Stimulated activated CD4-positive, alpha-beta T cell treated with anti-CD3 and anti-CD28 coated beads, Interleukin-2, amount 100 ng/mL, for 48 hours (primary cell): ENCODE results near the gene IBA57.
"Not testable (repeated sequence)": the region's sequence is repeated elsewhere in the genome, so short reads cannot be mapped to it uniquely, and the experiment has no call there.

Source experiments
- DNase-seq, 2 donors: peaks; one replicate each; pipeline ENCODE4 v3.0.0-alpha.2; 2020

The IBA57 gene

DNA sequence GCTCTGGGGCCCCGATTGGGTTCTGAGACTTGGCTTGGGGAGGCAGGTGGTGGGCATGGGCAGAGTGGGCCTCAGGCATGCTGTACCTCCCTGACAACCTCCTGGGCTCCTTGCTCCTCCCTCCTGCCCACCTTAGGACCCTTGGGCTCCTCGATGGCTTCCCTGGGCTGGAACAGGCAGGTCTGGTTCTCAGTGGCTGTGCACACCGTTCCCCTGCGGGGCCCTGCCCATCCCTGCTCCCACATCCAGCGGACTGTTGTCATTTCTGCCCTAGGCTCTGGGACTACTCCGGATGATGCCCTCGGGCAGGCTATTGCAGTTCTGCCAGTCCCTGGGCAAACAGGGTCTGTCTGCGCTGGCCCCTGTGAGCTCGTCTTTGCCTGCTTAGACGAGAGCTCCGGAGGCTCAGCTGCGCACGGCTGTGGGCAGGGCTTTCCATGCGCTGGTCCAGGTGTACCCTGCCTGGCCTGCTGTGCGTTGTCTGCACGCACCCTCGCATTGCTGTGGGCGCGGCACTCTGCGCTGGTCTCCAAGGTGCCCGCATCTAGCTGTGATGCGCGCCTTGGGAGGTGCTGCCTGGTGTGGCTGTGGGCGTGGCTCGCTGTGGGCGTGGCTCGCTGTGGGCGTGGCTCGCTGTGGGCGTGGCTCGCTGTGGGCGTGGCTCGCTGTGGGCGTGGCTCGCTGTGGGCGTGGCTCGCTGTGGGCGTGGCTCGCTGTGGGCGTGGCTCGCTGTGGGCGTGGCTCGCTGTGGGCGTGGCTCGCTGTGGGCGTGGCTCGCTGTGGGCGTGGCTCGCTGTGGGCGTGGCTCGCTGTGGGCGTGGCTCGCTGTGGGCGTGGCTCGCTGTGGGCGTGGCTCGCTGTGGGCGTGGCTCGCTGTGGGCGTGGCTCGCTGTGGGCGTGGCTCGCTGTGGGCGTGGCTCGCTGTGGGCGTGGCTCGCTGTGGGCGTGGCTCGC, 8.2 kb downstream of the IBA57 start:
- not testable (repeated sequence) for DNase-seq

DNA sequence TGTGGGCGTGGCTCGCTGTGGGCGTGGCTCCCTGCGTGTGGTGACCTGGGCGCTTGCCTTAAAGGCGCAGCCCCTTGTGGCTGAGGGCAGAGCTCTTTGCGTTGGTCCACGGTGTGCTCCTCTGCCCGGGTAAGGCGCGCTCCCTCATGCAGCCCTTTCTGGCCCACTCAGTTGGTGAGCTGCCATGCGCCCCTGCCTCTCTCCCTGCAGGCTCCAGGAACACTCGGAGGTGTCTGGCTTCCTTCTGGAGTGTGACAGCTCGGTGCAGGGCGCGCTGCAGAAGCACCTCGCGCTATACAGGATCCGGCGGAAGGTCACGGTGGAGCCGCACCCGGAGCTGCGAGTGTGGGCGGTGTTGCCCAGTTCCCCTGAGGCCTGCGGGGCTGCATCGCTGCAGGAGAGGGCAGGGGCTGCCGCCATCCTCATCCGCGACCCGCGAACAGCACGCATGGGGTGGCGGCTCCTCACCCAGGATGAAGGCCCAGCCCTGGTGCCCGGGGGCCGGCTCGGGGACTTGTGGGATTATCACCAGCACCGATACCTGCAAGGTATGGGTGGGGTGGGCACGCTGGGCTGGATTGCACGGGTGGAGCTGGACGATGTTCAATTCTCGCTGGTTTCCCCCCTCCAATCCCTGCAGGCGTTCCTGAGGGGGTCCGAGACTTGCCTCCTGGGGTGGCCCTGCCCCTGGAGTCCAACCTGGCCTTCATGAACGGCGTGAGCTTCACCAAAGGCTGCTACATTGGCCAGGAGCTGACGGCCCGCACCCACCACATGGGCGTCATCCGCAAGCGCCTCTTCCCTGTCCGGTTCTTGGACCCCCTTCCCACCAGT, 9.1 kb downstream of the IBA57 start:
- no peak for DNase-seq

DNA sequence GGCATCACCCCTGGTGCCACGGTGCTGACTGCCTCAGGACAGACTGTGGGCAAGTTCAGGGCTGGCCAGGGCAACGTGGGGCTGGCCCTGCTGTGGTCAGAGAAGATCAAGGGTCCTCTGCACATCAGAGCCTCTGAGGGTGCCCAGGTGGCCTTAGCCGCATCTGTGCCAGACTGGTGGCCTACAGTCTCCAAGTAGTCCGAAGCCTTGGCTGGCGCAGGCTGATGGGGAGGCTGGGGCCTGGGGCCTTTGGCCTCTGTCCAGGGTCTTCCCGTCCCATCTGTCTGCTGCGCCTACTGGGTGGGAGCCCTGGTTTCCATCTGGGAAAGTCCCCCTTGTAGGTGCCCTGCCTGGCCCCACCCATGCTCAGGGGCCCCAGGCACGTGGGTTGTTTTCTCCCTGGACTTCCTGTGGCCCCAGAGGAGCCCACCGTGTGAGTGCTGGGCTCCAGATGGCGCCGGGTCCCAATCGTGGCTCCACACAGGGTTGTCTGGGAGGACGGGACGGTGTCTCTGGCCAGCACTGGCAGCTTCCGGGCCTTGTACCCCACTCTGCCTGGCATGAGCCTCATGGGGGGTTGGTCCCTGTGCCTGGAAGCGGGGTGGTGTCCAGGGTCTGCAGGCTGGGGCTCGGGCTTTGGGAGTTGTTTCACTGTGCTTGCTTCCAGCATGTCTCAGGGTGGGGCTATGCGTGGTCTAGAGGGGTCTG, 9.9 kb downstream of the IBA57 start:
- no peak for DNase-seq

DNA sequence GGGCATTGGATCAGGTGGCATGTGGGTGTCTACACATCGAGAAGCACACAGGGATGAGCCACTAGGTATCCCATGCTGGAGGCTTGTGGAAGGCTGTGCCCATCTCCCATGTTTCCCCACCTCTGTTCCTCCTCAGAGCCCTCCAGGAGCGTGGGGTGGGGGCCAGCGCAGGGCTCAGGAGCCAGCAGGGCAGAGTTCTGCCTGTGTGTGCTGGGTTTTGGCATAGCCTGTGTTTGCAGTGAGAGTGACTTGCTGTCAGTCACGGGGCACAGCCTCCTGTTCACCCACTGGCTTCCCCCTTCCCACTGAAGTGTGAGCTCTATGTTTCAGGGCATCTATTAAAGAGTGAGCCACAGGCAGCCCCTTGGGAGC, 10.4 kb downstream of the IBA57 start:
- DNase-seq = no peak

DNA sequence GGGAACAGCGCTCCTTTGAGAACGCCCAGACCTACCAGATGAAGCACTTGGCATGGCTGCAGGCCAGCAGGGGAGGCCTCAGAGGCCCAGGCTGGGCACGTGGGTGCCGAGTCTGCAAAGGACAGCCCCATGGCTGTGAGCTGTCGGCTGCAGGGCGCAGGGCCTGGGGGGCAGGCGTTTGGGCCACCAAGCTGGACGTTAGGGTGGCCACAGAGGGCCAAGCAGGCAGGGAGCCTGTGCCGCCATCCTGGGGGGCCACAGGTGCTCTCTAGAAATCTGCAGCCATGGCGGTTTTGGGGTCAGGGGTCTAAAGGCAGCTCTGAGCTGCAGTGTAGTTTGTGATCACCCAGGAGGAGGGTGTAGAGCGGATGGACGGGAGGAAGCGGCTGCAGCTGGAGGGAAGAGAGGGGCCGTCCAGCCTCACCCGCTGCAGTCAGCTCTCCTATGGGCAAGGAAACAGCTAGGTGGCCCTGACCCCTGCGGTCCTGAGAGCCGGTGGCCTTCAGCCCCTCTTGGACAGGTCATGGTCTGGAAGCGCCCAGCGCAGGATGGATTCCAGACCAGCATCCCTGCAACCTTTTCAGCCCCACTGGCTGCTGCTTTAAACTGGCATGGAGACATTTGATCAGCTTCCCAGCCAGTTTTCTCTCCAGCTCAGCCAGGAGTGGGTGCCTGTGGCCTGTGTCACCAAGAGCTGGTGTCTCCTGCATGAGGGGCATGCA, 11.0 kb downstream of the IBA57 start:
- no peak for DNase-seq

DNA sequence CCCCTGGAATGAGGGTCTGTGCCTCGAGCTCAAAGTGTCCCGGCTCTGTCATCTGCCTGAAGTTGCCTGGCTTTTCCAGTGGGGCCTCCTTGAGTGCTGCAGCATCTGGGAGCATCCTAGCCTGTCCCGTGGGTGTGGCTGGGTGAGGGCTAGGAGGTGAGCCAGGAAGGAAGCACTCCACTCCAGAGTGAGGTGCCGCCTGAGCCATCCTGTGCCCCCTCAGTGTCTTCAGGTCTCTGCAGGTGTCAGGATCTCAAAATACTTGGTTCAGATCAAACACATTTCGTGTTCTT, 11.5 kb downstream of the IBA57 start:
- no peak for DNase-seq

DNA sequence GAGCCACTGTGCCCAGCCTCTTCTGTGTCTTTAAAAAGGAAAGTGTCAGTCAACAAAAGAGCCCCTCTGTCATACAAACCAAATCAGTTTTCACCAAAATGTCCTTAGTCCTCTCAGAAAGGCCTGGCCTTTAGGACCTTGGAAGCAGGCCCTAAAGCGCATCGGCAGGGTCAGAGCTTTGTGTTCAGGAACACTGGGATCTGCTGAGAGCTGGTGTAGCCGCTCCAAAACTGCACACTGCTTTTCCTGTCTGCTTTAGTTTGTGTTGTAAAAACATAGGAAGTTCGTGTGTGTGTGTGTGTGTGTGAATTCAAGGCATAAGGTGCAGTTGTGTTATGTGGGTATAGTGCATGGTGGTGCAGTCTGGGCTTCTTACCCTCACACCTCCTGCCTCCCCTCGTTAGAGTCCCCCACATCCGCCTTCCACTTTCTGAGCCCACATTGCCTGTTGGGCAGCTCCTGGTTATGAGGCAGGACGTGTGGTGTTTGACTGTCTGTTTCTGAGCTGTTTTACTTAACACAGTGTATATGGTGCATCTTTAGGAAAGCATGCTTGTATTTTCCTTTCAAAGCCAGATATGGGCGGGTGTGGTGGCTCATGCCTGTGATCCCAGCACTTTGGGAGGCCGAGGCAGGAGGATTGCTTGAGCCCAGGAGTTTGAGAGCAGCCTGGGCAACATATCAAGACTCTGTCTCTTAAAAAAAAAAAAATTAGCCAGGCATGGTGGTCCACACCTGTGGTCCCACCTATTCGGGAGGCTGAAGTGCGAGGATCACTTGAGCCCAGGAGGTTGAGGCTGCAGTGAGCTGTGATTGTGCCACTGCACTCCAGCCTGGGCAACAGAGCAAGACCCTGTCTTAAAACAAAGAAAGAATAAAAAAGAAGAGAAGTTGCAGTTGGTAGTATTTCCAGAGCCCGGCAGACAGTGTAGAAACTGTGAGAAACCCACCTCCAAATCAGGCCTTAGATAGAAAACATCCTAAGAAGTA, 12.4 kb downstream of the IBA57 start:
- no peak for DNase-seq

DNA sequence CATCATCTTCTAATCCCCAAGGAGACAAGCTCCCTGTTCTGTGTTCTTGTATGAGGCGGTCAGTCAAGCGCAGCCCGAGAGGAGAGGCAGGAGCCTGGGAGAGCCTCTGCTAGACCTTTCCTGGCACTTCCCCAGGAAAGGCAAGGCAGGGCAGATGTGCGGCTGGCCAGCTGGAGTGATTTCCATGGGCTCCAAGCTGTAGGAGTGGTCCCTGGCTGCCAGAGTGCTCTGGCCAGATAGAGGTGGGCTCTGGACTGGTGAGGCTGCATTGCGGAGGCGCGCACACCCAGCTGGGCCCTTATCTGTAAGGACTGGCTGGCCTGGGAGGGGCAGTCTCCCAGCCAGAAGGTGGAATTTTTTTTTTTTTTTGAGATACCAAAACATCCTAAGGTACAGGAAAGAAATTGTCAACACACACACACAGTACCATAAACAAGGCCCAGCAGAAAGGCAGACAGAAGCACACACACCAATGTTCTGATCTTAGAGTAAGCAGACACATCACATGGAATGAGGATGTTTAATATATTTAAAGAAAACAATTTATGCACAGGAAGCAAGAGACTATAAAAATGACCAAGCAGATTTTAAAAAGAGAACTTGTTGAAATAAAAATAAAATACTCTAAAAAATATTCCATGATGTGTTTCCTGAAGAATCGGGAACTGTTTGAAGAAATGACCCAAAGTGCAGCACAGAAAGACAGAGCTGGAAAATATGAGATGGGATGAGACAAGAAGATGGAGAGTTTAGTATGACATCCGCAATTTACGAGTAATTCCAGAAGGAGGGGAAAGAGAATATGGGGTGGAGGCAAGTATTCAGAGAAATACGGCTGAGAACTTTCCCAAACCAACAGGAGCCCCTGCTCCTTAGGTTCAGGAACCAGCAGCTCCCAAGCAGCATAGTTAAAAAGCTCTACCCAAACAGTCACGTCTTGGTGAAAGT, 13.4 kb downstream of the IBA57 start:
- DNase-seq = no peak

DNA sequence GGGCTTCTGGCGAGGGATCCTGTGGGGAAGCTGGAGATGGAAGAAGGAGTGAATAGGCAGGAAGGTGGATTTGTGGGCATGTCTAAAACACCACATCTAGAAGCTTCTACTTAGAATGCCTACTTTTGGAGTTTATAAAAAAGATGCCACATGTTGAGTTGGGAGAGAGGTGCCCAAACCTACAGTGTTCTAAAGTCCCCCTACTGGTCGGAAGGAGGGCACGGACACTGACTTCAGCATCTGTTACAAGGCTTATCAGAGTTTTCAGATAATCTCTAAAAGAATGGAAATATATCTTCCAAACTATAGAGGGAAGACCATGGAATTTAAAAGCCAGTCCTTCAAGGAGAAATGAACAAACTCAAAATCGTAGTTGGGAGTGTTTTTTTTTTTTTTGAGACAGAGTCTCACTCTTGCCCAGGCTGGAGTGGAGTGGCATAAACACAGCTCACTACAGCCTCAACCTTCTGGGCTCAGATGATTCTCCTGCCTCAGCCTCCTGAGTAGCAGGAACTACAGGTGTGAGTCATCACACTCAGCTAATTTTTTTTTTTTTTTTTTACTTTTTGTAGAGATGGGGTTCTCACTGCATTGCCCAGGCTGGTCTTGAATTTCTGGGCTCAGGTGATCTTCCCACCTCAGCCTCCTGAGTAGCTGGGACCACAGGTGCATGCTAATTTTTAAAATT, 14.8 kb downstream of the IBA57 start:
- no peak for DNase-seq

DNA sequence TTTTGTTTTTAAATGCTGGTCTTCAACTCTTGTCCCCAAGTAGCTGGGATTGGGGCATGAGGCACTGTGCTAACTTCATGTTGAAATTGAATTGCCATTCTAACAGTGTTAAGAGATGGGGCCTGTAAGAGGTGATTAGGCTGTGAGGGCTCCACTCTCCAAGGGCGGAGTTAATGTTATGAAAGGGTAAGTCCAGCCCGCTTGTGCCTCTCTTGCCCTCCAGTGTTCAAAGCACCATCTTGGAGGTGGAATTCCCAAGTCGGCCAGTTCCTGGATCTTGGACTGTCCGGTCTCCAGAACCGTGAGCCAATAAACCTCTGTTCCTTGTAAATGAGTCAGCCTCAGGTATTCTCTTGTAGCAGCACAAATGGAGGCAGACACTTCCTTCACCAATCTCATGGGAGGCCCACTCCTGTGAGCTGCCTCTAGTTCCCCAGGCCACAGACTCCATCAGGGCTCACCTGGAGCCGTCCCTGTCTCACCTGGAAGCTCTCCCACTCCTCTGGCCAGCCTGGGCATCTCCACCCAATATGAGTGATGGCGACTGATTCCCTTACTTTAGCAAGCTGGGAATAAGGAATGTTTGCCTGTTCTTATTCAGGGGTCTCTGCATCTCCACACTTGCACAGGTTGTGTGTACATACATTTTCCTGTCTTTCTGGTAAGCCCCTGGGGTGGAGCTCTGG, 15.5 kb downstream of the IBA57 start:
- DNase-seq = no peak

DNA sequence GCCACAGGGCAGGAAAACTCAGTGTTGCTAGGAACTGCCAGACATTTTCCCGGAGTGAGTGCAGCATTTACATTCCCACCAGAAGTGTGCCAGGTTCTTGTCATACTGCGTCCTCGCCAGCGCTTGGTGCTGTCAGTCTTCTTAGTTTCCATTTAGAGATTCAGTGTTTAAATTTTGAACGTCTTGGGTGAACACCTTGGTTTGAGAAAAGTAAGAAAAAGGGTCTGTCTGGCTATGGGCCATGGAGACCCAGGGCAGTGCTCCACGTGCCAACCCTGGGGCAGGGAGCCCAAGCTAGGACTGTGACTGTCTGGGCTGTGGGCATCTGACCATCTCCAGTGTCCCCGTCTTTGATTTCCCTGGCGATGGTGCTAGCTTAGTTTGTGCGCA, 16.0 kb downstream of the IBA57 start:
- DNase-seq = no peak

DNA sequence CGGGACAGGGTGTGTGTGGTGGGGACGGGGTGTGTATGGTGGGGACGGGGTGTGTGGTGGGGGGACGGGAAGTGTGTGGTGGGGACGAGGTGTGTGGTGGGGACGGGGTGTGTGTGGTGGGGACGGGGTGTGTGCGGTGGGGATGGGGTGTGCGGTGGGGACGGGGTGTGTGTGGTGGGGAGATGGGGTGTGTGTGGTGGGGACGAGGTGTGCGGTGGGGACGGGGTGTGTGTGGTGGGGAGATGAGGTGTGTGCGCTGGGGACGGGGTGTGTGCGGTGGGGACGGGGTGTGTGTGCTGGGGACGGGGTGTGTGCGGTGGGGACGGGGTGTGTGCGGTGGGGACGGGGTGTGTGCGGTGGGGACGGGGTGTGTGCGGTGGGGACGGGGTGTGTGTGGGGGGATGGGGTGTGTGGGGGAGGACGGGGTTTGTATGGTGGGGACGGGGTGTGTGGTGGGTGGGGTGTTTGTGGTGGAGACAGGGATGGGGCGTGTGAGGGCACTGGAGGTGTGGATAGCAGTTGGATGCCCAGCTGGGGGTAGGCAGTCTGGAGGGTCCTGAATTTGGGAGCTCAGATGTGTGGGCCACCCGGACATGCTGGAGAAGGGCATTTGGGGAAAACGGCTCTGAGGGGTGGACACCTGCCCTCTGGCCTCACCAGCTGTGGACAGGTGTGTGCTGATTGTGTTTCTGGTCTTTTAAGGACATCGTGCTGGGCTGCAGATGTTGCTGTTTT, 16.9 kb downstream of the IBA57 start:
- DNase-seq = no peak

DNA sequence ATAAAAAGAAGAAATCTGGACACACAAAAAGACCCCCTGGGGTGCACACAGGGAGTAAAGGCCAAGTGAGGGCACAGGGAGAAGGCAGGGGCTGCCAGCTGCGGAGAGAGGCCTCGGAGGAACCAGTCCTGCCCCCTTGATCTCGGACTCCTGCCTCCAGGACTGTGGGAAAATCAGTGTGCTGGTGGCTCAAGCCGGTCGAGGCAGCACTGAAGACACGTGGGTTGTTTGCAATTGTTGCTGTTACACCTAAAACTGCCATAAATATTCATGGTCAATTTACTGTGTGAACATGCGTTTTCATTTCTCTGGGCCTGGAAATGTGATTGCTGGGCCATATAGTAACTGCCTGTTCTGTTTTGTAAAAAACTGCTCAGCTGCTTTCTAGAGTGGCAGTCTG, 18.5 kb downstream of the IBA57 start:
- no peak for DNase-seq

DNA sequence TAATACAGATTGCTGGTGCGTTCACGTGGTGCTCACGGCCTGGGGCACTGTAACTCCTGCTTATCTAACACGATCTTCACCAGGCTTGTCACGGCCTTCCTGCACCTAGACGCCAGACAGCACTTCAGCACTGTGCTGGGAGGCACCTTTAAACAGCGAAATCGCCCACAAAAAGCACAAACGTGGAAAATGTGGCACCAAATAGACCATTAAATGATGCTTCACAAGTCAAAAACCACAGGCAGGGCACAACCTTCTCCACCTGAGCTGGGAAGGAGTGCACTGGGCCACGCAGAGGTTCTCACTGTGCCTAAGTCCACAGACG, 20.0 kb downstream of the IBA57 start:
- DNase-seq = no peak

DNA sequence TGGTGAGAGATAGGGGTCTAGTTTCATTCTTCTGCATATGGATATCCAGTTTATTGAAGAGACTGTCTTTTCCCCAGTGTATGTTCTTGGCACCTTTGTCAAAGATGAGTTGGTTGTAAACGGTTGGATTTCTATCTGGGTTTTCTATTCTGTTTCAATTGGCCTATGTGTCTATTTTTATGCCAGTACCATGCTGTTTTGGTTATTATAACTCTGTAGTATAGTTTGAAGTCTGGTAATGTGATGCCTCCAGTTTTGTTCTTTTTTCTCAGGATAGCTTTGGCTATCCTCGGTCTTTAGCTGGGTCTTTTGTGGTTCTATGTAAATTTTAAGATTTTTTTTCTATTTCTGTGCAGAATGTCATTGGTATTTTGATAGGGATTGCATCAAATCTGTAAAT, 22.6 kb downstream of the IBA57 start:
- not testable (repeated sequence) for DNase-seq

DNA sequence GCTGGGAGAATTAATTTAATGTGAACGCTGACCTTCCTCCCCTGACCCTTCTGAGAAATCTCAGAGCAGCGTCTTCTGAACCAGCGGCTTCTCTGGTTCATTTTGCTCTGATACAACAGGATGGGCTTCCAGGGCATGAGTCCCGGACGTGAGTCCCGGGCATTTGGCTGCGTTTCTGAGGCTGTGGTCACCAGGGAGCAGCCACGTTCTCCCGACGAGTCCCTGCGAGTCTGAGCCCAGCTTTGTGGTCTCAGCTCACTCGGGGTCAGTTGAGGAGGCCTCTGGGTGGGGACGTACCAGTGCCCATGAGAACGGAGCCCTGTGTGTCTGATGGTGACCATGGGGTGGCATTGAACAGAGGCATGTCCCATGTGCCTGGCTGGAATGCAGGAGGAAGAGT, 24.6 kb downstream of the IBA57 start:
- no peak for DNase-seq

DNA sequence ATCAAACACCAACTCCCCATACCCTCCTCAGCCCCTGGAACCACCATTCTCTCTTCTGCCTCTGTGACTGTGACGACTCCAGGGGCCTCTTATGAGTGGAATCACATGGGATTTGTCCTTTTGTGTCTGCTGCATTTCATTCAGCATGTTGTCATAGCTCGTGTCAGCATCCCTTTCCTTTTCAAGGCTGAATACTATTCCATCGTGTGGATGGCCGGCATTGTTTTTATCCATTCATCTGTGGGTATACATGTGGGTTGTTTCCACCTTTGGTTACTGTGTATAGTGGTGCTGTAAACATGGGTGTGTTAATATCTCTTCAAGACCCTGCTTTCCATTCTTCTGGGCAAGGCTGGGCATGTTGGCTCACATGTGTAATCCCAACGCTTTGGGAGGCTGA, 25.2 kb downstream of the IBA57 start:
- DNase-seq = no peak

DNA sequence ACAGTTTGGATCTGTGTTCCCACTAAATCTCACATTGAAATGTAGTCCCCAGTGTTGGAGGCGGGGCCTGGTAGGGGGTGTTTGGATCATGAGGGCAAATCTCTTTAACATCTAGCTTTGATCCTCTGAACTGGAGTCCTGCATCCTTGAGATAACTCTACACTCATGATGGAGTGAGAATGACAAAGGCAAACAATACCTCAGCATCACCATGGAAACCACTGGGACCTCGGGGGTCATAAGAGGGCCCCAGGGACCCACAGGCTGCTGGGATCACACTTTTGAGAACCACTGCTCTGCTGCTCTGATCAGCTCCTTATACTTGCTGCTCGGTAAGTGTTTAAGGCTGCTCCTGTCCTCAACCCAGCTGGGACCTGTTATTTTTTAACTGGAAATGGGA, 28.8 kb downstream of the IBA57 start:
- DNase-seq = no peak
